ENCODE data around the gene ITGB8. TPM values are rescaled to one million over a fixed set of nuclear protein-coding genes. Genes with fewer than 3 reads are reported as not detected.

ITGB8 gene
- total RNA-seq, 1 donor from 2014 or later = 1.5 TPM

GRCh38 chr7:20313626-20314025, 17.1 kb upstream of the ITGB8 start:
- Histone ChIP-seq H3K9me3 (replicated peaks) (no peaks in the 10 kb centered on the region), H3K4me3 (no peak overlapping the region), H3K27ac (replicated peaks) (no peak overlapping the region), H3K4me1 (no peaks in the 10 kb centered on the region), H3K27me3 (ENCODE audit: low read depth) (no peaks in the 10 kb centered on the region), H3K36me3 (no peaks in the 10 kb centered on the region)
- no peak for TF ChIP-seq CTCF (IDR thresholded peaks at IDR 0.05; ENCODE audit: borderline replicate concordance)
- intact Hi-C loops (cut with micrococcal nuclease) = no loop called here
- DNase-seq = no peak

DNA sequence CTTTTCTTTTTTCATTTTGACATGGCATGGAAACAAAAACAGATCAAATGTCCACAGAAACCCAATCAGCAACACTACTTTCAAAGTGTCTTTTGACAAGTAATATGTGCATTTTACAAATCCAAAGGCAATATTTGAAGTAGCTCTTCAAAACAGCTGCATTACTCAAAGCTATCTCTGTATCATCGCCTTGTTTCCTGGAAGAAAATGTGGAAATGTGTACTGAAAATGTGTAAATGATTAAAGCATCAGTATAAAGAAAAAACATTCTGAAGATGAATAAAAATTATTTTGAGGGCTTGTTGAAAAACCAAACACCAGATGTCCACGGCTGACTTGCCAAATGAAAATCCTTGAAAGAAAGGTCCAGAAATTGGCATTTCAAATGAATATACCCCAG, 16.5 kb upstream of the ITGB8 start:
- no peak for DNase-seq
- Histone ChIP-seq H3K27me3 (ENCODE audit: low read depth) (no peaks in the 10 kb centered on the region), H3K9me3 (replicated peaks) (no peaks in the 10 kb centered on the region), H3K36me3 (no peaks in the 10 kb centered on the region), H3K27ac (replicated peaks) (no peak overlapping the region), H3K4me3 (no peak overlapping the region), H3K4me1 (no peaks in the 10 kb centered on the region)
- intact Hi-C loops (cut with micrococcal nuclease) = no loop called here
- no peak for TF ChIP-seq CTCF (IDR thresholded peaks at IDR 0.05; ENCODE audit: borderline replicate concordance)

DNA sequence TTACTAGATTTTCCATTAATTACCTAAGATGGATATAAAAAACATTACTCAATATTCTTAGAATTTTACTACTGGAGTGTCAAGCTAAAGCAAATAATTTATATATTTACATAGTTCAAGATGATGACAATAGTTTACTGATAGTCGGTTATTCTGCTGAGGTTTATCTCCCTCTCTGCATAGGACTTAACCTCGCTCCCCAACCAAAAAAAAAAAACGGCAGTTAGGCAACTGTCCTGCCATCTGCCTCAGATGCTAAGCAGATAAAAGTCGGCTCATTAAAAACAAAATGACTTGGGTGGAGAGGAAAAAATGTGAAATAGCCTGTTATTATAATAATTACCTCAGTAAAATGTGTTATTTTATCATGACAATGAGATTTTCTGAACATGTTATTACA, 14.0 kb upstream of the ITGB8 start:
- intact Hi-C loops (cut with micrococcal nuclease) = no loop called here
- Histone ChIP-seq H3K27me3 (ENCODE audit: low read depth) (no peaks in the 10 kb centered on the region), H3K27ac (replicated peaks) (no peak overlapping the region), H3K4me1 (no peaks in the 10 kb centered on the region), H3K4me3 (no peak overlapping the region), H3K36me3 (no peaks in the 10 kb centered on the region), H3K9me3 (replicated peaks) (no peaks in the 10 kb centered on the region)
- DNase-seq = no peak
- TF ChIP-seq CTCF (IDR thresholded peaks at IDR 0.05; ENCODE audit: borderline replicate concordance) = no peak

GRCh38 chr7:20317413-20317812, 13.3 kb upstream of the ITGB8 start:
- intact Hi-C loops (cut with micrococcal nuclease) = no loop called here
- DNase-seq = no peak
- no peak for TF ChIP-seq CTCF (IDR thresholded peaks at IDR 0.05; ENCODE audit: borderline replicate concordance)
- Histone ChIP-seq H3K27ac (replicated peaks) (no peak overlapping the region), H3K36me3 (no peaks in the 10 kb centered on the region), H3K9me3 (replicated peaks) (no peaks in the 10 kb centered on the region), H3K27me3 (ENCODE audit: low read depth) (no peaks in the 10 kb centered on the region), H3K4me1 (no peaks in the 10 kb centered on the region), H3K4me3 (no peak overlapping the region)

DNA sequence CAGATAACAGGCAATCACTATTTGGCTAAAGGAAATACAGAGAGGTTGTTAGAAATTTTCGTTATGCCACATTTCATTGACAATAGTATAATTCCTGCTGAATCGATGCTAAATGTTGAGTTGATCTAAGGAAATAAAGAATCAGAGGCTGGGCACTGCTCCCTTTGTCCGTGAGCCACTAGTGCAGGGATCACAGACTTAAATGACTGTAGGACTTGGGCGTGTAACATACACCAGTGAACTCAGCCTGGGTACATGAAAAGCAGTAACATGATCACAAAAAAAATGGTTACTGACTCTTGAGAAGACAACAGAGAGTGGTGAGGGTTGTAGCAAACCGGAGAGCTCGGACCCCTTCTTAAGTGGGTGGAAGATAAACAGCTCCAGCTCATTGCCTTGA, 11.8 kb upstream of the ITGB8 start:
- Histone ChIP-seq H3K9me3 (replicated peaks) (no peaks in the 10 kb centered on the region), H3K4me1 (no peaks in the 10 kb centered on the region), H3K4me3 (no peak overlapping the region), H3K27ac (replicated peaks) (no peak overlapping the region), H3K27me3 (ENCODE audit: low read depth) (no peaks in the 10 kb centered on the region), H3K36me3 (no peaks in the 10 kb centered on the region)
- TF ChIP-seq CTCF (IDR thresholded peaks at IDR 0.05; ENCODE audit: borderline replicate concordance) = no peak
- intact Hi-C loops (cut with micrococcal nuclease) = no loop called here
- DNase-seq = no peak

GRCh38 chr7:20320322-20320721, 10.4 kb upstream of the ITGB8 start:
- H3K9me3 ChIP-seq (replicated peaks) = no peaks in the 10 kb centered on the region
- H3K27me3 ChIP-seq (ENCODE audit: low read depth) = no peaks in the 10 kb centered on the region
- no peak overlapping the region for H3K4me3 ChIP-seq
- no peak for DNase-seq
- no peak overlapping the region for H3K27ac ChIP-seq (replicated peaks)
- no peaks in the 10 kb centered on the region for H3K36me3 ChIP-seq
- intact Hi-C loops (cut with micrococcal nuclease) = no loop called here
- TF ChIP-seq CTCF (IDR thresholded peaks at IDR 0.05; ENCODE audit: borderline replicate concordance) = no peak
- H3K4me1 ChIP-seq = no peaks in the 10 kb centered on the region
